NCI-H2227 (cell line): ENCODE results near the gene BDH2.

Experiments
- DNase-seq: peaks from one replicate; lab custom pipeline; 2025; ENCODE audit not compliant: unreplicated experiment; lab: John Stamatoyannopoulos, UW

BDH2 gene

GRCh38 chr4:103099691-103100392 lies at the start of gene BDH2:
TSS of gene BDH2 (minus strand) at chr4:103099834. CDS start at chr4:103096254, 3,580 bp downstream.
- peak; percentile 84 for DNase-seq

- no peak for DNase-seq
Measured at GRCh38 chr4:103144926-103145325, 45.3 kb upstream of the BDH2 start.

GRCh38 chr4:103137446-103137827 lies 37.8 kb upstream of the BDH2 start:
- no peak for DNase-seq

GRCh38 chr4:103136671-103137445 lies 37.2 kb upstream of the BDH2 start:
- DNase-seq = no peak

DNA sequence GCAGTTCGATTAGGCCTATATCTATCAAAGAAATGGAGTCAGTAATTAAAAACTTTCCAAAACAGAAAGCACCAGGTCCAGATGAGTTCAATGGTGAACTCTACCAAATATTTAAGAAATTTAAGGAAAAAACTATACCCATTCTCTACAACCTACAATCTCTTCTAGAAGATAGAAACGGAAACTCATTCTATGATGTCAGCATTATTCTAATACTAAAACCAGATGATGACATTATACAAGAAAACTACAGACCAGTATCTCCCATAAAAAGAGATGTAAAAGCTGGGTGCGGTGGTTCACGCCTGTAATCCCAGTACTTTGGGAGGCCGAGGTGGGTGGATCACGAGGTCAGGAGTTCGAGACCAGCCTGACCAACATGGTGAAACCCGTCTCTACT lies 29.5 kb upstream of the BDH2 start:
- no peak for DNase-seq

DNA sequence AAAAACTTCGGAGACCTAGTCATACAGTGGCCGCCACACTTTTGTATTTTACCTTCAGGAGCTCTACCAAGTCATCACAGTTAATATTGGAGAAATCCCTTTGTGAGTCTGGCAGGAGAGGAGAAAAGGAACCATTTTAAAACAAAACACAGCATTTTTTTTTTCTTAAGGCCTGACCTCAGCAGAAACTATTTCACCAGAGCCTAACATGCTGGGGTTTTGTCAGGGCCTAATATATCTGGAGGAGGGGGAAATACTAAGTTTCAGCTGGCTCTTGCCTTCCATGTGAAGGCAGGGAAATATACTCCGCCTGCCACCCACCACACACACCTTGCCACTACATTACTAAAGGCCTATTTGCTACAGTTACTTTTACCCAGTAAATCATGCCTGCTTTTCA lies 26.5 kb upstream of the BDH2 start:
- no peak for DNase-seq

DNA sequence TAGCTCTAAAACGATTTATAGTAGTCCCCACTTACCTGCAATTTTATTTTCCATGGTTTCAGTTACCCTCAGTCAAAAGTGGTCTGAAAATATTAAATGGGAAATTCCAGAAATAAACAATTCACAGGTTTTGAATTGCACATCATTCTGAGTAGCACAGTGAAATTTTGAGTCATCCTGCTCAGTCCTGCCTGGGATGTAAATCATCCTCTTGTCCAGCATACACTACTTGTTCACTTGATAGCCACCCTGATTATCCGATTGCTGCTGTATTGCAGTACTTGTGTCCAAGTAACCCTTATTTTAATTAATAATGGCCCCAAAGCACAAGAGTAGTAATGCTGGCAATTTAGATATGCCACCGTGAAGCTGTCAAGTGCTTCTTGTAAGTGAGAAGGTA lies 23.5 kb upstream of the BDH2 start:
- no peak for DNase-seq

GRCh38 chr4:103118166-103118565 lies 18.5 kb upstream of the BDH2 start:
- DNase-seq = no peak

GRCh38 chr4:103111598-103111997 lies 12.0 kb upstream of the BDH2 start:
- DNase-seq = no peak

DNA sequence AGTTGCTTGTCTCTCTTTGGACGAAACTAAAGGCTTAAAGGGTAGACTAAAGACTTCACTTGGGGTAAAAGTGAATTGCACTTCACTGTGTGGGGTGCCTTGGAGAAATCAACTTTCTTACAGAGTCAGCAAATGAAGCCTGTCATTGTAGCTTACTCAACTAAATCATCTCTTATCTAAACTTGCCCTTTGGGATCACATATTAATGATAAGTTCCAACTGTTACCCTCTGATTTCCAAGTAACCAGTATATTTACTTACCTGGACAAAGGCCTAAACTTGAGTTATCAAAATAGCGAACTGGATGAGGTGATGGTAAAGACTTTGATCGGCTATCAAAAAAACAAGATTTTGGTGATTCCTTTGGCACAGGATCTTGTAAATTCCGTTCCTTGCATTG lies 8.9 kb upstream of the BDH2 start:
- no peak for DNase-seq

DNA sequence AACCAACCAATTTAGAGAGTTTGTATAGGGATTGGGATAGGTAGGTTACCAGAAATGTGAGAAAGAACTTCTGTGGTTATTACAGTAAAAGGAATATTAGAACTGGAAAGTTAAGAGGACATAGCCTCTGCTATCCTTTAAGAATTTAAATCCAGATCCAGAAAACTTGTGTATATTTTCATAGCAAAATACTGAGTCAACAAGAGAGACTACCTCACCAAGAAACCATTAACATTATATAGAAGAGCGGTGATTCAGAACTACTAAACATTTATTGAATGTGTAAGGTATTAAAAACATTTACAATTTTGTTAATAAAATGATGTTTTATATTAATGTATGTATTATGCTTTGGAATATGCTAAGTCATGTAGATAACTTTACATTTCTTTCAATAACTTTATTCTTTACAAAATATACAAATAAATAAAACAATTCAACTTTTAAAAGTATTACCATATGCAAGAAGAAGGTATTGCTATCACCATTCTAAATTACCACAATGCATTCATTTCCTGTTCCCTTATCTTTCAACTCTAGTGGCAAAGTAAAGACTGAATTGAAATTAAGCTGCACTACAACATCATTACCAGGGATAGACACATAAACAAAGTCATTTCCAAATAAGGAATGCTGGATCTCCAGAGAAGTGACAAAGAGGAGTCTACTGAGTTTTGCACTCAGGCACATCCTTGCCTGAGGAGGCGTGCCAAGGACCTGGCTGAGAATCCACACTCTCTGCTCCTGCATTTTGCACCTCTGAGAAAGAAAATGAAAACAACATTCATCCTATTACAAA lies 6.1 kb upstream of the BDH2 start:
- no peak for DNase-seq

GRCh38 chr4:103104886-103105285 lies 5.3 kb upstream of the BDH2 start:
- no peak for DNase-seq

- DNase-seq = peak; percentile 15
Measured at GRCh38 chr4:103100691-103101090, 1.1 kb upstream of the BDH2 start.

- no peak for DNase-seq
Measured at GRCh38 chr4:103098756-103099440, 736 bp downstream of the BDH2 start.

- DNase-seq = no peak
Measured at GRCh38 chr4:103098341-103098740, 1.3 kb downstream of the BDH2 start.

DNA sequence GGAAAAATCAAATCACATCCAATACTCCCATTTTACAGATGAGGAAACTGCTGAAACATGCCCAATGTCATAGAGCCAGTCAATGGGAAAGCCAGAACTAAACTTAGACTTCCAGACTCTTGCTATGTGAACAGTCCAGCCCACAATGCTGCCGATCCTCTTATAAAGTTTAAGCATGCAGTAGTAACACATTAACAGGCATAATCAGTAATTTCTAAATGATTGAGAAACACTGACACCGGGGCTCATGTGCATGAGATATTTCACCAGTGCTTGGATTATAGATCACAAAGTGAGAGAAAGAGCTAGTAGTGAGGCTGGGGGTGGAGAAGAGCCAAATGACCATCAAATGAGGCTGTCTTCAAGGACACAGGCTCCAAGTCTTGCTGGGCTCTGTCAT lies 2.5 kb downstream of the BDH2 start:
- DNase-seq = no peak

GRCh38 chr4:103095080-103095479 lies 4.6 kb downstream of the BDH2 start:
- DNase-seq = no peak

- no peak for DNase-seq
Measured at GRCh38 chr4:103092245-103092644, 7.4 kb downstream of the BDH2 start.

DNA sequence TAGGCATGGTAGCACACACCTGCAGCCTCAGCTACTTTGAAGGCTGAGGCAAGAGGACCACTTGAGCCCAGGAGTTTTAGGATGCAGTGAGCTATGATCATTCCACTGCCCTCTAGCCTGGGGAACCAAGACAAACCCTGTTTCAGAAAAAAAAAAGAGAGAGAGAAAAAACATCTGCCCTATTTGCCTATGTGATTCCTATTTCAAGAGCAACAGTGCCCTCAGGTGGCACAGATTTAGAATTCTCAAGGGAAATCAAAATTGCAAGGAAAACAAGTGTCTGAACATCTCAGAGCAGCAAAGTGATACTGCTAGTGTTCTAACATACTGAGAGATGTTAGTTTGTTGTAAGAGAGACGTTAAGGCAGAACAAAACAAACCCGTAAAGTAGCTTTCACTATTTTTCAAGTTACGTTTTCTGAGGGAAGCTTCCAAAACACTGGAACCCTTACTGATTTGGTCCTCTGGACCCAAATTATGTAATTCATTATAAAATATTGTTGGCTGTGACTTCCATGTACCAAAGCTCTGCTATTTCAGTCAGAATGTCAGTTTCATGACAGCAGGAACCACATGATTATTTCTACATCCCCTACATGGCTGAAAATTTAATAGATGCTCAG lies 7.9 kb downstream of the BDH2 start:
- peak; percentile 54 for DNase-seq

DNA sequence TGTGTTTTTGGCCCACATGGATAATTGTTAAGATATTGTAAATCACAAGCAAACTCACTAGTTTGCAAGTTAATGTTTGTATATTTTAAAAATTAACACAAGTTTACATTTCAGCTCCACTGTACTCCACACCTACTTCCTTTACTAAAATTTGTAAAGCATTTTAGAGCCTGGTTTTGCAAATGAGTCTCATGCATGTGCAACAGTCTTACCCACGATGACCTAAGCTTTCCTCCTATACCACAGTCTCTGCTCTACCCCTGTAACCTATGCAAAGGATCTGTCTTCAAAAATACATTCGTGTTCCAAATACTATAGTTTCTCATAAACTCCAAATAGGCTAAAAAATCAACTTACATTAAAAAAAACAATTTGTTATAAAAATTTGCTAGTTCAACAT lies 10.2 kb downstream of the BDH2 start:
- DNase-seq = no peak

- DNase-seq = no peak
Measured at GRCh38 chr4:103086551-103086950, 13.1 kb downstream of the BDH2 start.
